HG02870 (cell line): ENCODE measurements around the gene RNASE13.

Experiments
- ATAC-seq: cut with Tn5 transposase; IDR thresholded peaks from one replicate; pipeline ENCODE4 v1.9.1; 2021; ENCODE audit warnings: mild to moderate bottlenecking, moderate library complexity; ENCODE audit not compliant: unreplicated experiment

RNASE13 gene

DNA sequence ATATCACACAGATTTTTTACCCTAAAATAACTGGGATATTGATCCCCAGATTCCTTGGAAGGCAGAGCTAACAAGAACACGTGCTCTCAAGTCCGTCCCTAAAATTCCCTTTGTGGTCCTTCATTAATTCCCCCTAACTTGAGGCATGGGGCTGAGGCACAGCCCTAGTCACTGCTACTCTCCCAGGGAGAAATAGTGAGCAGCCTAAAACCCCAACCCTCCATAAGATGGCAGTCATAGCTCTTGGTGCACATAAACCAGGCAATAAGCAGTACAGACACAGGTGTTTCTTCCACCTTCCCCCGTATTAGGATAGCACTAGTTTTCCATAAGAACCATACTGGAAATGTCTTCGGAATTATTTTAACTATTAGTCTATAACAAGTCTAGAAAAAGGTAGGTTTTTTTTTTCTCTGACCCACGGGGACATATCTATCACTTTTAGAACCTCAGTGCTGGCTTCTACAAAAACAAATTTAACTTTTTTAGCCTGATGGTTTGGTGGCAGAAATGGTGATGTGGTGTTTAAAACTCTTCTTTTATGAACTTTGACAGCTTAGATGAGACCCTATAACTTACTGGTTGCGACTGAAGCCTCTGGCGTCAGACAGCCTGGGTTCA is 32.4 kb upstream of the RNASE13 start:
- no peak for ATAC-seq

GRCh38 chr14:21063479-21063878 is 28.9 kb upstream of the RNASE13 start:
- no peak for ATAC-seq

DNA sequence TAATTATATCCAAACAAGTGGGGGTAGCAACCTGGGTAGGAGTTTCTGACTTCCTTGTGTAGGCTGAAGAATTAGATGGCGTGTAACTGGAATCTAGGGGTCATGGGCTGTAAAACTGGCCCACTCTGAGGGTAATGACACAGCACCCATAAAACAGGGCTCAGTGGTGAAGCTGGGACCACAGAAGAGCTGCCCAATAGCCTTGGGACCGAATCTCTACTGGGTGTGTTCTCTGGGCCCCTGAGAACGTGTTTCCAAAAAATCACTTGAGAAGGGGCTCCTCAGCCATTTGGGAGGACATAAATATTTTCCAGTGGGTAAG is 26.7 kb upstream of the RNASE13 start:
- ATAC-seq, result no peak

GRCh38 chr14:21060614-21061346 is 26.2 kb upstream of the RNASE13 start:
- no peak for ATAC-seq

DNA sequence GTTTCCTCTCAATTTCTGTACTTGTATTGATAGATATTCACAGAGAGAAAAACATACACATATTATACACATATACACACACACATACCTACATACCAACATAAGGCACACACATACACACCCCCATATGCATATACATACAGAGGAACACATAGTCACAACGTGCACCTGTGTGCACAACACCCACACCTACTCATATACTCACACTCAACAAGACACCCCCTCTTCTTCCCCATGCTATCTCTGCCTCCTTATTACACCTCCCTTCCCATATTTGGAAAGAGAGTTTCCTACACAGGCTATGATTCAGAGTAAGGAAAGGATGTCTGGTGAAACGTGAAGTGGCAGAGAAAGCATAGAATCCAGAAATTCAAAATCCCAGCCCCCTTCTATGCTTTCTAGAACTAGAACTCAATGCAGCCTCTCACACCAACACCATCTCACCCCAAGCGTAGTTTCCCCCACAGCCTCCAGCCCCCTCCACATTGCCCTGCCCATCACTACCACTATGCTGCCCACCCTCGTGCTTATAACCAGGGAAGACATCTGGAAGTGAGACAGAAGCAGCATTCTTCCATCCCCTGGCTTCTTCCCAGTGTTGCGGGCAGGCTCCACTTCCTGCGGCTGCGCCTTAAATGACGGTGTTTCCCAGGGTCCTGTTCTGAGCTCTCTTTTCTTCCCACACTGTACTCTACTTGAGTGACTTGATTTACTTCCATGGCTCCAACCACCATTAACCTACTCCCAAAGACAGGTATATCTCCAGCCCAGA is 25.4 kb upstream of the RNASE13 start:
- no peak for ATAC-seq

DNA sequence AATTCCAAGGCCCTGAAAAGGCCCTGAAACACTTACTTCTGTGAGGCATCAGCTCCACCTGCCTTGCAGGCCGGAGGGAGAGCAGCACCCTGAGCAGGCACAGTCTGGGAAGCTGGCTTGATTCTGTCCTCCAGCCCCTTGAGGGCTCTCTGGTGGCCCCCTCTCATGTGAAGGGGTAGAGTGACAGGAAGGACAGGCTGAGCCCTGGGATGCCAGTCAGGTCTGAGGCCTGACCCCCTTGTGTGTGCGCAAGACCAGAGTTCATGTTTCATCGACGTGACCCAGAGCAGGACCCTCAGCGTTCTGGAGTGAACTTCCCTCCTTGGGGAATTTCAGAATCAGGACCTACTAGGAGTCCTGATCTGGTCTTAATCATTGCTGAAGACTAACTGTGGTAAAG is 24.3 kb upstream of the RNASE13 start:
- no peak for ATAC-seq

DNA sequence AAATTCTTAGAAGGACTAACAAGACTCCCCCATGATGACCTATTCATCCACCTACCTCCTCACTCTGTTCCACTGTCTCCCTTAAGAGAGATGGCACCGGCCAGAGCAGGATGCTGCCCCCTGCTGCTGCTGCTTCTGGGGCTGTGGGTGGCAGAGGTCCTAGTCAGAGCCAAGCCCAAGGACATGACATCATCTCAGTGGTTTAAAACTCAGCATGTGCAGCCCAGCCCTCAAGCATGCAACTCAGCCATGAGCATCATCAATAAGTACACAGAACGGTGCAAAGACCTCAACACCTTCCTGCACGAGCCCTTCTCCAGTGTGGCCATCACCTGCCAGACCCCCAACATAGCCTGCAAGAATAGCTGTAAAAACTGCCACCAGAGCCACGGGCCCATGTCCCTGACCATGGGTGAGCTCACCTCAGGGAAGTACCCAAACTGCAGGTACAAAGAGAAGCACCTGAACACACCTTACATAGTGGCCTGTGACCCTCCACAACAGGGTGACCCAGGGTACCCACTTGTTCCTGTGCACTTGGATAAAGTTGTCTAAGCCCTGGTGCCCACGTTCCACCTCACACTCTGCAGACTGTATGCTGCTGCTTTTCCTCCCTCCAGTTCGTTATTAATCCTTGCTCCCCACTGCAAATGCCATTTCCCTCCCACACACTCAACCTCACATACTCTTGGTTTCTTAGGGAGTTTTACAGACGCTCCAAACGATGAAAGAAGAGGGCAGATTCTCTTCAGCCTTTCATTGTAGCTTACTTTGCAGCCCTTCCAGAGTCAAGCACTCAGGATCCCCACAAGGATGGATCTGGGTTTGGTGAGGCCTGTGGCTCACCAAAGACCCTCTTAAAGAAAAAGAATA is 23.4 kb upstream of the RNASE13 start, which contains the start of gene RNASE8:
Gene RNASE8, plus strand, starts transcription at position 20 of the 873 bp plus-strand sequence. Its CDS starts 71 bp downstream, at position 91.
- ATAC-seq, result no peak

DNA sequence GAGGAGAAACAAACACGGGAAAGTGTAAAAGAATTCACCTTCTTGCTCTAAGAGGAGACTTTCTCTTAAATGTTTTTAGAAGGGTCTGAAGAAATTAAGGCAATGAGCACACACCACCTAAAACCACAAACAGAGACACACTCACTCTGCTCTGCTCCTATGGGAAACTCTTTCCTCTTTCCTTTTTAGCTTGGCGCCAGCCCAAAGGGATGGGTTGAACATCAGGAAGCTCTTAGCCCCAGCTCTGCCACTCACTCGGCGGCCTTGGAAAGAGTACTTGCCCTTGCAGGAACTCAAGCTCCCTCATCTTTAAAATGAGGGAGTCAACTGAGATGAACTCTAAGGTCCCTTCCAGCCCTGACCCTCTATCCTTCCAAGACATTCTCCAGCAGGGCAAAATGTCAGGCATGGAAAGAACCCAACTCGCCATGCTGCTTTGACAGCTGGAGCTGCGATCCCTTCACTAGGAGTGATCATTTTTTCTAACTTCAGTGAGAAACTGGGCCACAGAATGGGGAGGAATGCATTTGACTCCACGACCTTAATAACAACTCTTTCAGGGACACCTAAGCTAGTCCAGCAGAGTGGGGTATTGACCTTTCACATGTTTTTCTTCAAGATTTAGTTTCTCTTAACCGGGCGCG is 22.0 kb upstream of the RNASE13 start:
- no peak for ATAC-seq

GRCh38 chr14:21055432-21056117 is 21.0 kb upstream of the RNASE13 start:
- no peak for ATAC-seq

DNA sequence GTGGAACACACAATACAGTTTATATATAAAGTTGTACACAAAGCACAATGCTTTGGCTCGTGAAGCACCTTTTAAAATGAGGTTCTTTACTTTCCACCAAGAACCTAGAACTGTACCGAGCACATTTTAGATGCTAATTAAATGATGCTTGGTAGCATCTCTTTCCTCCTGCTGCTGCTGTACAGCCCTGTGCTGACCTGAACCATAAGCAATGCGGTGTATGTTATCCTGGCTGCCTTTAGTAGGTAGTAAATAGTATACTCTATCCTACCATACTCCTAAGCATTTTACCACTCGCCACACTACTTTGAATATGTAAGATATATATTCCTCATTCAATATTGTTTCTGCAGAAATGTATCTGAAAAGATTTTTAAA is 20.1 kb upstream of the RNASE13 start:
- ATAC-seq, result no peak

- no peak for ATAC-seq
These were observed 19.6 kb upstream of the RNASE13 start for GRCh38 chr14:21054123-21054767.

- no peak for ATAC-seq
These were observed 18.8 kb upstream of the RNASE13 start for GRCh38 chr14:21053184-21054122.

DNA sequence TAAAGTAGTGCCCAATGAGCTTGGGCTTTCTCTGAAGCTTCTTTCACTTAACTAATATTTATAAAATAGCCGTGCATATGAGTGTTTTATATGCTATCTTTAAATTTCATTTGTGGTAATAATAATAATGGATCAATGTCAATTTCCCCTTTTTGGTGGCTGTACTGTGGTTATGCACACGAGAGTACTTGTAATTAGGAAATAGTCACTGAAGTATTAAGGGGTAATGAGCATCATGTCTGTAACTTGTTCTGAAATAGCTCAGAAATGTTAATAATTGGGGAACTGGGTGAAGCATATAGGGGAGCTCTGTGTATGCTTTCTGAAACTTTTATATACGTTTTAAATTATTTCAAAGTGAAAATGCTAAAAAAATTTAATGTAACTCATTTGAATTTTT is 16.0 kb upstream of the RNASE13 start:
- ATAC-seq, result no peak

- ATAC-seq, result no peak
These were observed 14.7 kb upstream of the RNASE13 start for GRCh38 chr14:21049271-21049673.

- no peak for ATAC-seq
These were observed 14.0 kb upstream of the RNASE13 start for GRCh38 chr14:21048638-21049037.

GRCh38 chr14:21047378-21047781 is 12.8 kb upstream of the RNASE13 start:
- ATAC-seq, result no peak

DNA sequence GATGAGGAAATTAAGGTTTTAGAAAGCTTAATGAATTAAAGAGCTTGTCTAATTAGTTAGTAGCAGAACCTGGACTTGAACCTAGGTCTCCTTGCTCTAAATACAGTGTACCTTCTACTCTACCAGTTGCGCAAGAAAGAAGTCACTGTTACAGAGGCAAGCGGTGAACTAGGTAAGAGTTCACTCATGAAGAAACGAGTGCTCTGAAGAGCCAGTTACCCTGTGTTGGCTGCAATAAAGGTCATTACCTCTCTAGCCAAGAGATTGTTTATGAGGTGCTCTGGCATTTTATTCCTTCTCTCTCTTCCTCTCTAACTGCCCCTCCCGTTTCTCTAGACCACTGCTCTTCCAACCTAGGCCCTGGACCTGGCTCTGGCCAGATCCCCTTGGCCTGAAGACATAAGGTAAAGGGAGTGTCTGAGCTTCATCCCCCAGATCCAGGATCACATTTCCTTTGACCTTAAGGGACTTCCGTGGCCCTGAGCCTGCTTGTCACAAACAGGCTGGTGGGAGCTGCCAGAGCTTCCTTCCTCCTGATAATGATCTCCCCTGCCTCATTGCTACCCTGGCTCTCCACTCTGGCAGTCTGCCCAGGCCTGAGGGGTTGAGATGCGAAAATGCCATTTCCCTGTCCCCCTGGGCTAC is 9.5 kb upstream of the RNASE13 start:
- ATAC-seq, result no peak

GRCh38 chr14:21043387-21043973 is 8.9 kb upstream of the RNASE13 start:
- ATAC-seq, result no peak
